Measurements from ENCODE around the gene ZNF10.

The ZNF10 gene

DNA sequence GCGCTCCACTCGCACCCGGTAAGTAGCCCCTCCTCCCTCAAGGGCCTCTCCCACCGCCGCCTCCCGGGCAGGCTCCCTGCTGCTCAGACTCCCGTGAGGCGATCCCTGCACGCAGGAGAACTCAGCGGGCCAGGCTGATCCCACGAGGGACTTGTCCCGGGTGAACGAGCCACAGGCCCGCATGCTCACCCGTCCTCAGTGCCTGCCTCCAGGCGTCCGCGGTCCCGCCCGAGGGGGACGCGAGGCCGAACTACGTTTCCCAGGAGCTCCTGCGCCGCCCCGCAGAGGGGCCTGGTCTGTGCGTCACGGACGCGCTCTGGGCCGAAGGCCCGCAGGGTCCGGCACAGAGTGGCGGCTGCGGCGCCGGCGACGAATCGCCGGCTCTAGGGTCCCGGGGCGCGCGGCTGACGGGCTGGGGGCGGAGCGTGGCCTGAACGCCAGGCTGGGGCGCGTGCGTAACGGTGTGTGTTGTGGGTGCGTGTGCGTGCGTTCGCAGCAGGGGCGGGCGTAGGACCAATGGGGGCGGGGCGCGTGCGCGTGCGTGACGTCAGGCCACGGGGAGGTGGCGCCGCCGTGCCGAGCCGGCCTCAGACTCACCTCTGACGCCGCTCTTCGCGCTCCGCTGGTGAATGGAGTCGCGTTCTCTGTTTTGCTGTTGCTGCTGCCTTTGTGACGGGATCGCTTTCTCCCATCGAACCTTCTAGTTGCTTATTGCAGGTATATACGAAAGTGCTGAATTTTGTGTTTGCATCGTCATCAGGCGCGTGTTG is at the start of gene ZNF10, which contains the start of gene ZNF891:
ZNF10 (plus strand) TSS at position 590 of the 770 bp plus-strand sequence. CDS start 13,866 bp downstream, outside the sequence.
ZNF891 (minus strand) TSS at position 237 of the 770 bp plus-strand sequence. CDS start 8,356 bp downstream, outside the sequence.
- peak; percentile 98 for DNase-seq

GRCh38 chr12:133081159-133081780 is 49.2 kb upstream of the ZNF10 start:
- DNase-seq, result no peak

DNA sequence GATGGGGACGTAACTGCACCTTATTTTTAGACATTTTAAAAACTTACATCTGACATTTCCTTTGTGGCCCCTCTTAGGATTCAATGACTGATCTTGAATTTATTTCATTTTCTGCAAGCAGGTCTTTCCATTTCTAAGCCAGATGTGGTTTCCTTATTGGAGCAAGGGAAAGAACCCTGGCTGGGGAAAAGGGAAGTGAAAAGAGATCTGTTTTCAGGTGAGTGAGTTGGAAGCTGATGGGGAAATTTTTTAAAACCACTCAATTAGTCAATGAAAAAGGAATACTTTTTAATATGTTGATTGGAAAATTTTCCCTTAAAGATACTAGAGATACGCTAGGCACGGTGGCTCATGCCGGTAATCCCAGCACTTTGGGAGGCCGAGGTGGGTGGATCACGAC is 47.1 kb upstream of the ZNF10 start:
- DNase-seq, result no peak

DNA sequence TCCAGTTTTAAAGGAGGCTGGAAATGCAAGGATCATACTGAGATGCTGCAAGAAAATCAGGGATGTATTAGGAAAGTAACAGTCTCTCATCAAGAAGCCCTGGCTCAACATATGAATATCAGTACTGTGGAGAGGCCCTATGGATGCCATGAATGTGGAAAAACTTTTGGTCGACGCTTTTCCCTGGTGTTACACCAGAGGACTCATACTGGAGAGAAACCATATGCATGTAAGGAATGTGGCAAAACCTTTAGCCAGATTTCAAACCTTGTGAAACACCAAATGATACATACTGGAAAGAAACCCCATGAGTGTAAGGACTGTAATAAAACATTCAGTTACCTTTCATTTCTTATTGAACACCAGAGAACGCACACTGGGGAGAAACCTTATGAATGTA is 24.8 kb upstream of the ZNF10 start:
- no peak for DNase-seq

DNA sequence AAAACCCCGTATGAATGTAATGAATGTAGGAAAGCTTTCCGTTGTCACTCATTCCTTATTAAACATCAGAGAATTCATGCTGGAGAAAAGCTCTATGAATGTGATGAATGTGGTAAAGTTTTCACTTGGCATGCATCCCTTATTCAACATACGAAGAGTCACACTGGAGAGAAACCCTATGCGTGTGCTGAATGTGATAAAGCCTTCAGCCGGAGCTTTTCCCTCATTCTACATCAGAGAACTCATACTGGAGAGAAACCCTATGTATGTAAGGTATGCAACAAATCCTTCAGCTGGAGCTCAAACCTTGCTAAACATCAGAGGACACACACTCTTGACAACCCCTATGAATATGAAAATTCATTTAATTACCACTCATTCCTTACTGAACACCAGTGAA is 24.2 kb upstream of the ZNF10 start:
- no peak for DNase-seq

- no peak for DNase-seq
These were observed 23.3 kb upstream of the ZNF10 start for GRCh38 chr12:133107121-133107520.

GRCh38 chr12:133108150-133108549 is 22.3 kb upstream of the ZNF10 start:
- no peak for DNase-seq

GRCh38 chr12:133120385-133121191 is 9.8 kb upstream of the ZNF10 start:
- DNase-seq, result no peak

GRCh38 chr12:133124674-133125073 is 5.8 kb upstream of the ZNF10 start:
- DNase-seq, result no peak

GRCh38 chr12:133129368-133130037 is 924 bp upstream of the ZNF10 start:
- DNase-seq, result no peak

GRCh38 chr12:133130808-133131128 is 341 bp downstream of the ZNF10 start:
- DNase-seq, result no peak

DNA sequence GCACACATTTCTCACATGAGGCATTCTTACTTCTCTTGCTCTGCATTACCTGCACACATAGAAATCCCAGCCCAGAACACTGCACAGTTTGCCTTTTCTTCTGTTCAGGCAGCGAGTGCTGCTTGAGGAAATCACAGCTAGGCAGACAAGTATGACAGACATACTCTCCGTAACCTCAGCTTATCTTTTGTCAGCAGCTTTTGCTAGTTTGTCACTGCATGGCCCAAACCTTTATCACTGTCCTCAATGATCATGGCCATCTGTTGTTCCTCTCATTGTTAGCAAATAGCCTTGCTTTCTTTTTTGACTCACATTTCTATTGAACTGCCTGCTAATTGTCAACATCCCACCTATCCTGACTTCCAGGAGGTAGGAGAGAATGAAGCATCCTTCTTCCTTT is 5.3 kb downstream of the ZNF10 start:
- DNase-seq, result no peak

GRCh38 chr12:133145981-133146380 is 15.6 kb downstream of the ZNF10 start:
- DNase-seq, result no peak

GRCh38 chr12:133156125-133156690 is 25.8 kb downstream of the ZNF10 start:
- DNase-seq, result no peak

GRCh38 chr12:133165776-133166175 is 35.3 kb downstream of the ZNF10 start:
- no peak for DNase-seq

DNA sequence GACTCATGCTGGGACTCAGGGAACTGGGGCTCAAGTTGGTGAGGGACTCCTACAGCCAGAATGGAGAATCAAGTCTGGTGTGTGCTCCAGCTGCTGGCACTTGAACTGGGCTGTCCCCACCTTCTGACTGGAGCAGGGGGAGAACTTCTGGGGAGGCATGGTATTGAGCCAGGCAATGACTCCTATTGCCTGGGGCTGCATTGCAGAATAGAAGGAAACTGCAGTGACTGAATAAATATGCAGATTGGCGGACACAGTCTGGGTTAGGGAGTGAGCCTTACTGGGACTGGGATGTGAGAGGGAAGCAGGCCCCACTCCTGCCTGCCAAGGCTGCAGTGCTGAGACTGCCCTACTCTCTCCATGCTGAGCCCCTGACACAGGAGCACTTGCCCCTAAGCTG is 42.1 kb downstream of the ZNF10 start:
- DNase-seq, result no peak

DNA sequence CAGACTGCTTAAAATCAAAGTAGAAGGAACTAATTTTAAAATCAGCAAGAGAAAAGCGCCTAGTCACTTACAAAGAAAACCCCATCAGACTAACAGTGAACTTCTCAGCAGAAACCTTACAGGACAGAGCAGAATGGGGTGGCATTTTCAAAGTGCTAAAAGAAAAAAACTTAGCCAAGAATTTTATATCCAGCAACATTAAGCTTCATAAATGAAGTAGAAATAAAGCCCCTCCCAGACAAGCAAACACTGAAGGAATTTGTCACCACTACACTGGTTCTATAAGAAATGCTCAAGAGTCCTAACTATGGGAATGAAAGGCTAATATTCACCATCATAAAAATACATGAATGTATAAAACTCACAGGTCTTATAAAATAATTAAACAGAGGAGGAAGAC is 44.5 kb downstream of the ZNF10 start:
- no peak for DNase-seq

DNA sequence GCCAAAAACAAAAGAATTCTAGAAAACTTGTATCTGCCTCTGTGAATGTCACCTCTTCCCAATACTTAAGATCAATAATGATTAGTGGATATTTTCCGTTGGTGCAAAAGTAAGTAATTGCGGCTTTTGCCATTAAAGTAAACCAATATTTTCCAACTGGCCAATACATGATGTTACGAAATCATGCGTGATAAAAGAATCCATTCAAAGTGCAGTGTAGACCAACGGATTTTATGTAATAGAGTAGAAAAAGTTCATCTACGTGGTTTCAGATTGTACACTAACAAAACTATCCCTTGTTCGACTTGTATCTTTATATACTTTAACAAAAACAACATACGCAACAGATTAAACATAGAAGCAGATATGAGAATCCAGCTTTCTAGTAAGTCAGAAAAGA is 50.2 kb downstream of the ZNF10 start:
- DNase-seq, result no peak

DNA sequence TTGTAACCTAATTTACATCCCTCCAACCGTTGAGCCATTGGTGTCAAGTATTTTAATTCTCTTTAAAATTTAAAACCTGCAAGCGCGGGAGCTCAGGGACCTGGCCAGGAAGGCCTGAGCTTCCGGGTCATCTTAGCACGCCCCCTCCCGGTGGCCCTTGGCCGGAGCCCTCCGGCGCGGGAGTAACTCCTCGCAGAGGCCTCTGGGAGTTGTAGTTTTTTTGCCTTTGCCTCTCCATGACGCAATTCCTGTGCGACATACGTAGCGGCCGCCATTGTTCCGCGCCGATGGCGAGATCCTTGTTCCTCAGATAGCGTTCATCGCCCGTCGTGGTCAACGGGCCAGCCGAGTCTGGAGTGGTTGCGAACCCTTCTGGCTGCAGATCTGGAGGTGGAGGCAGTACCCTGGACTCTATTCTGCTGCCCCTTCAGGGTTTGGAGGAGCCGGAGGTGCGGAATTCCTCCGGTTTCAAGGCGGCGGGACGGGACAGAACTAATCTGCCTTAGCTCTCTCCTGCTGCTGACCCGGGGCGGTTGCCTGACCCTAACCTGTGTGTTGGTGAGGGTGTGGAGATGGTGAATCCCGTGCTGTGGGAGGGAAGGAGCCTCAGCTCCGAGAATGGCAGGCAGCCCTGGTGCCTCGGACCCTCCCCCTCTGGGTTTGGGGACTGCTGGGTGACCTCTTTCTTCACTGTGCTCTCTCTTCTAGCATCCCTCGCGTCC is 51.0 kb downstream of the ZNF10 start, which contains the start of gene ZNF268:
ZNF268 (plus strand) TSS at position 258 of the 722 bp plus-strand sequence. CDS start 503 bp downstream, outside the sequence.
- peak; percentile 84 for DNase-seq

- no peak for DNase-seq
These were observed 59.7 kb downstream of the ZNF10 start for GRCh38 chr12:133190176-133190575.

- DNase-seq, result no peak
These were observed 62.4 kb downstream of the ZNF10 start for GRCh38 chr12:133192847-133193246.

- no peak for DNase-seq
These were observed 71.5 kb downstream of the ZNF10 start for GRCh38 chr12:133201888-133202287.

Measured in activated T-cell treated with anti-CD3 and anti-CD28 coated beads, Interleukin-2, amount 50 U/mL, for 1 hour (primary cell).